Endothelial cell of umbilical vein (primary cell): ENCODE results near the gene NCAPG2. TPM values are rescaled to one million over a fixed set of nuclear protein-coding genes. Genes with fewer than 3 reads are reported as not detected.
A peak's percentile ranks its signal among the peaks of the same experiment; 100 is the strongest.
"Not testable (repeated sequence)": the region's sequence is repeated elsewhere in the genome, so short reads cannot be mapped to it uniquely, and the experiment has no call there.

Experiments
- BruUV-seq: library from RNA; stranded (reverse); fragments of 400-500 nt; replicated peaks from 2 replicates; lab custom pipeline; 2021; lab: Mats Ljungman, UMichigan
- CTCF ChIA-PET: fragments of 300-600, 350-600 bp; sonication (Branson Sonifier 250); formaldehyde crosslinking; loops from one replicate; lab custom pipeline; 2021; ENCODE audit warnings: antibody characterized with exemption, inconsistent platforms; lab: Charles Lee
- POLR2A ChIA-PET: fragments of 300-600, 350-600 bp; sonication (Branson Sonifier 250); formaldehyde crosslinking; loops from one replicate; lab custom pipeline; 2021; ENCODE audit warnings: antibody characterized with exemption, inconsistent platforms; lab: Charles Lee
- DNase-seq: peaks from one replicate; pipeline ENCODE4 v3.0.0-alpha.2; 2011; ENCODE audit warnings: low read depth, low spot score
- FAIRE-seq: peaks from 2 replicates; lab custom pipeline; 2011; peaks lifted over from hg19 to GRCh38; lab: Jason Lieb, UNC
- H2AFZ ChIP-seq: 2 replicates; pipeline ENCODE4 v1.6.0; 2012; ENCODE audit warnings: low read depth, low read length, control low read depth, inconsistent platforms
- H3K27ac ChIP-seq: 2 replicates; pipeline ENCODE4 v1.5.1; 2011; ENCODE audit warnings: low read depth, mild to moderate bottlenecking, control low read depth, low read length, moderate library complexity; ENCODE audit not compliant: insufficient read depth
- H3K27me3 ChIP-seq, 2 experiments: 2 replicates each; pipeline versions ENCODE4 v1.6.0 to v1.6.1; 2011; ENCODE audit warnings: low read length in 2 of 2, mixed read lengths in 1 of 2; ENCODE audit not compliant: control insufficient read depth in 2 of 2, insufficient read depth in 2 of 2
- H3K36me3 ChIP-seq, 2 experiments: 2 replicates in 1 of 2; 3 replicates in 1 of 2; pipeline ENCODE4 v1.5.1; 2011; ENCODE audit warnings: low read length in 2 of 2, mild to moderate bottlenecking in 1 of 2, moderate library complexity in 1 of 2; ENCODE audit not compliant: control insufficient read depth in 2 of 2, insufficient read depth in 2 of 2; ENCODE audit errors: extremely low read depth in 1 of 2
- H3K4me1 ChIP-seq: 3 replicates; pipeline ENCODE4 v1.5.1; 2011; ENCODE audit warnings: mild to moderate bottlenecking, low read length; ENCODE audit not compliant: control insufficient read depth, insufficient read depth; ENCODE audit errors: extremely low read depth
- H3K4me2 ChIP-seq: 2 replicates; pipeline ENCODE4 v1.6.1; 2011; ENCODE audit warnings: low read length, control low read depth, mixed read lengths; ENCODE audit not compliant: insufficient read depth
- H3K4me3 ChIP-seq, 3 experiments: fragments of 200-600 bp in 1 of 3; sonication (generic), shearing (Covaris generic) in 1 of 3; replicated peaks in 1 of 3; 2 replicates each; pipeline ENCODE4 v1.5.1; 2011 to 2016; ENCODE audit warnings: control low read depth in 3 of 3, low read length in 3 of 3, mild to moderate bottlenecking in 2 of 3, inconsistent platforms in 1 of 3, low read depth in 1 of 3, moderate library complexity in 1 of 3; ENCODE audit not compliant: insufficient read depth in 1 of 3
- H3K79me2 ChIP-seq: 2 replicates; pipeline ENCODE4 v1.6.0; 2012; ENCODE audit warnings: low read length, inconsistent platforms; ENCODE audit not compliant: control insufficient read depth, insufficient read depth
- H3K9ac ChIP-seq: replicated peaks from 2 replicates; pipeline ENCODE3; 2011; ENCODE audit warnings: low read length, control low read depth; ENCODE audit not compliant: insufficient read depth; ENCODE audit errors: extremely low read depth
- H3K9me1 ChIP-seq: replicated peaks from 3 replicates; pipeline ENCODE4 v1.6.0; 2011; ENCODE audit warnings: mild to moderate bottlenecking, low read length; ENCODE audit not compliant: control insufficient read depth, insufficient read depth; ENCODE audit errors: extremely low read depth
- H3K9me3 ChIP-seq: replicated peaks from 2 replicates; pipeline ENCODE4 v1.5.1; 2012; ENCODE audit warnings: low read length, inconsistent platforms; ENCODE audit not compliant: control insufficient read depth, insufficient read depth
- H4K20me1 ChIP-seq: replicated peaks from 2 replicates; pipeline ENCODE3; 2011; ENCODE audit warnings: mild to moderate bottlenecking, low read length; ENCODE audit not compliant: control insufficient read depth, insufficient read depth; ENCODE audit errors: extremely low read depth
- CTCF ChIP-seq, 2 donors: IDR thresholded peaks; 1 replicate in 1 of 2; 2 replicates in 1 of 2; pipeline ENCODE4 v1.5.1; 2011; ENCODE audit warnings: low read length in 2 of 2, mild to moderate bottlenecking in 2 of 2, moderate library complexity in 2 of 2, control low read depth in 1 of 2, inconsistent platforms in 1 of 2, low read depth in 1 of 2; ENCODE audit not compliant: insufficient read depth in 1 of 2; ENCODE audit errors: extremely low read depth in 1 of 2
- EZH2 ChIP-seq: IDR thresholded peaks from 2 replicates; pipeline ENCODE4 v1.6.1; 2012; ENCODE audit warnings: borderline replicate concordance, low read depth, mild to moderate bottlenecking, moderate library complexity, low read length, inconsistent platforms; ENCODE audit not compliant: severe bottlenecking
- GATA2 ChIP-seq: IDR thresholded peaks from 2 replicates; pipeline ENCODE4 v1.7.0; 2011; ENCODE audit warnings: low read depth, mild to moderate bottlenecking, moderate library complexity, mixed read lengths, low read length; ENCODE audit not compliant: insufficient read length, insufficient read depth
- MAX ChIP-seq: IDR thresholded peaks from 2 replicates; pipeline ENCODE4 v1.6.1; 2011; ENCODE audit not compliant: insufficient read depth, insufficient read length
- POLR2A ChIP-seq: IDR thresholded peaks from 2 replicates; pipeline ENCODE4 v1.6.1; 2012; ENCODE audit warnings: low read depth, mild to moderate bottlenecking, control low read depth, low read length
- dilution Hi-C: fragments of 300-500 bp; cut with MboI; formaldehyde crosslinking; loops from one replicate; pipeline ENCODE4 v1.15.0; 2019; ENCODE audit warnings: low sequenced_read_pairs; ENCODE audit not compliant: extremely low pct_ligation_motif_present
- intact Hi-C: fragments of 100-400 bp; cut with micrococcal nuclease; formaldehyde crosslinking; loops from one replicate; pipeline ENCODE4 v1.10.0; 2022
- polyA plus RNA-seq, 4 experiments: library from polyadenylated mRNA; depleted of rRNA in 3 of 4; stranded (reverse) in 3 of 4; unstranded in 1 of 4; fragments of >200 nt; gene quantifications; 2 replicates each; pipeline versions ENCODE4 v1.2.1 to v1.2.3, GENCODE V29; 2011 to 2012; ENCODE audit warnings: missing spikeins in 1 of 4
- total RNA-seq: library from RNA; stranded (reverse); gene quantifications from 2 replicates; pipeline ENCODE4 v1.2.3, GENCODE V29; 2021

The NCAPG2 gene
- total and polyA plus RNA-seq, 2 donors (not counting 3 experiments of a cell fraction or from before 2014, with no cell fraction given), result 19.2 to 62.3 TPM

GRCh38 chr7:158705234-158705850 lies 738 bp upstream of the NCAPG2 start:
- CTCF ChIA-PET, result interaction anchor here (0.8 to 2.2 kb wide), 10 partner anchors 9 to 272 kb away, joined by 3 to 19 read pairs (median 4); no protein-coding TSS in a partner anchor
- dilution Hi-C loops (no loop called here), intact Hi-C loops (loop anchor here (2.0 kb wide), 2 partner anchors 159 to 271 kb away; no protein-coding TSS in a partner anchor)
- peak overlapping the region; percentile 88 for H3K9ac ChIP-seq
- H3K27me3 ChIP-seq, result no peaks in the 10 kb centered on the region
- peaks cover 0 to 2% of the 10 kb centered on the region in 2 experiments for H3K36me3 ChIP-seq
- TF ChIP-seq MAX (no peak), POLR2A (no peak), CTCF (IDR thresholded peaks at IDR 0.05; ENCODE audit: extremely low read depth in 1 of 2, insufficient read depth in 1 of 2, low read depth in 1 of 2, low read length in 2 of 2) (no peak), GATA2 (no peak), EZH2 (no peak)
- FAIRE-seq (peak; percentile 44), DNase-seq (peak; percentile 20)
- H2AFZ ChIP-seq, result peak overlapping the region; percentile 91
- no peaks in the 10 kb centered on the region for H4K20me1 ChIP-seq
- TSS peak; percentile 45 for BruUV-seq
- peak overlapping the region; percentile 89 for H3K4me2 ChIP-seq
- H3K4me1 ChIP-seq, result peaks cover 24% of the 10 kb centered on the region
- POLR2A ChIA-PET, result interaction anchor here (0.9 to 1.0 kb wide), 2 partner anchors 25 to 35 kb away, joined by 3 to 12 read pairs; no protein-coding TSS in a partner anchor
- H3K27ac ChIP-seq, result peak overlapping the region; percentile 29
- peaks cover 40% of the 10 kb centered on the region for H3K79me2 ChIP-seq
- no peaks in the 10 kb centered on the region for H3K9me3 ChIP-seq
- H3K9me1 ChIP-seq, result no peaks in the 10 kb centered on the region
- H3K4me3 ChIP-seq, result peak overlapping the region; percentile 77 to 96 (median 87)

- CTCF ChIA-PET, result interaction anchor here (0.8 to 2.2 kb wide), 7 partner anchors 8 to 273 kb away, joined by 3 to 19 read pairs (median 4); no protein-coding TSS in a partner anchor
- POLR2A ChIA-PET, result interaction anchor here (1.0 kb wide), 1 partner anchor 37 kb away, joined by 12 read pairs; no protein-coding TSS in a partner anchor
- DNase-seq, H3K9me1 ChIP-seq, H3K27me3 ChIP-seq, FAIRE-seq, H3K36me3 ChIP-seq, dilution Hi-C loops, BruUV-seq, H3K9me3 ChIP-seq, H4K20me1 ChIP-seq: not testable (repeated sequence)
- Histone ChIP-seq H3K4me2 (peak overlapping the region; percentile 86), H3K4me1 (peaks cover 24% of the 10 kb centered on the region), H3K4me3 (peak overlapping the region; percentile 60 to 100 (median 89)), H3K27ac (peak overlapping the region; percentile 78), H3K79me2 (peaks cover 51% of the 10 kb centered on the region), H2AFZ (peak overlapping the region; percentile 78), H3K9ac (peak overlapping the region; percentile 88)
- intact Hi-C loops, result loop anchor here (1.0 to 2.0 kb wide), 6 partner anchors 37 to 273 kb away; partner anchors contain the start of genes DYNC2I1 and ESYT2
These were observed 703 bp downstream of the NCAPG2 start for GRCh38 chr7:158703679-158704523.
